ENCODE results near the gene SIPA1L3. TPM values are rescaled to one million over a fixed set of nuclear protein-coding genes. Genes with fewer than 3 reads are reported as not detected.

The SIPA1L3 gene
- polyA plus RNA-seq, 1 of the 3 experiments (the other 2 are of a cell fraction): 11.6 TPM

- no peak for TF ChIP-seq CHD2 (IDR thresholded peaks at IDR 0.05; ENCODE audit: low read length, partially characterized antibody)
- no peak for TF ChIP-seq FOXJ3 (CRISPR knock-in tag; IDR thresholded peaks at IDR 0.05)
- TF ChIP-seq MEF2A (IDR thresholded peaks at IDR 0.05; ENCODE audit: borderline replicate concordance, low read depth): no peak
- TF ChIP-seq GATA2 (CRISPR knock-in tag; IDR thresholded peaks at IDR 0.05): no peak
- no peak for TF ChIP-seq PBX3 (IDR thresholded peaks at IDR 0.05)
- Histone ChIP-seq H3K27ac (ENCODE audit: low read depth in 2 of 2, low read length in 1 of 2) (no peak overlapping the region), H3F3A (replicated peaks; ENCODE audit: insufficient read depth) (peaks cover 5% of the 10 kb centered on the region), H3K9me2 (no peaks in the 10 kb centered on the region), H3K79me2 (ENCODE audit: insufficient read depth) (peaks cover 57% of the 10 kb centered on the region), H3K27me3 (ENCODE audit: insufficient read depth) (no peaks in the 10 kb centered on the region), H3K4me2 (no peak overlapping the region), H4K20me1 (ENCODE audit: insufficient read depth) (no peaks in the 10 kb centered on the region), H2AFZ (ENCODE audit: low read depth) (no peak overlapping the region), H3K4me3 (ENCODE audit: low read depth in 2 of 2, low read length in 1 of 2) (no peak overlapping the region), H3K9ac (no peak overlapping the region), H3K4me1 (ENCODE audit: control insufficient read depth in 1 of 2, insufficient read depth in 2 of 2, low read depth in 1 of 2, low read length in 1 of 2) (peaks cover 0 to 5% of the 10 kb centered on the region in 2 experiments; a peak in 1 of 4 replicates), H3K36me3 (replicated peaks in 1 of 2; ENCODE audit: control insufficient read depth in 1 of 2, insufficient read depth in 2 of 2, low read length in 1 of 2) (peaks cover 0 to 11% of the 10 kb centered on the region in 2 experiments), H3K9me3 (0 out of 2 replicates have a peak, but pooled peaks cover 7% of the 10 kb centered on the region)
- 93% methylated on average over 15 of the region's 21 CpGs for WGBS (ENCODE audit: low lambda C conversion rate)
- no peak for DNase-seq
- POLR2A ChIA-PET: no interaction called here
- CTCF ChIA-PET: no interaction called here
Observed at GRCh38 chr19:38046254-38047048, 139.4 kb downstream of the SIPA1L3 start.

DNA sequence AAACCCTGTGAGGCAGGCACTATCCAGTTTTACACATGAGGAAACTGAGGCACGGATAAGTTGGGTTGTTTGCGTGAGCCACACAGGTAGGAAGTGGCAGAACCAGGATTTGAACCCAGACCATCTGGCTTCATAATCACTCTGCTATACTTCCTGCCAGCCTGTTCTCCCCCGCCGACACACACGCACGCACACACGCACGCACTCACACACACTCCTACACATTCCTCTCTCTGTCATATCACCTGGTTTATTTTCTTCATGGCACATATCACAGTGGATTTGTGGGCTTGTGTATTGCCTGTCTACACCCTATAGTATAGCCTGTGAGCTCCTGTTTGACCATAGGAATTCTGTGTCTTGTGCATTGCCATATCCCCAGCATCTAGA lies 140.0 kb downstream of the SIPA1L3 start:
- Histone ChIP-seq H3K9me2 (no peaks in the 10 kb centered on the region), H3K4me1 (ENCODE audit: control insufficient read depth in 1 of 2, insufficient read depth in 2 of 2, low read depth in 1 of 2, low read length in 1 of 2) (peaks cover 0 to 5% of the 10 kb centered on the region in 2 experiments; a peak in 1 of 4 replicates), H3K27ac (ENCODE audit: low read depth in 2 of 2, low read length in 1 of 2) (no peak overlapping the region), H3K9ac (no peak overlapping the region), H3K27me3 (ENCODE audit: insufficient read depth) (no peaks in the 10 kb centered on the region), H3F3A (replicated peaks; ENCODE audit: insufficient read depth) (peaks cover 4% of the 10 kb centered on the region), H3K4me2 (no peak overlapping the region), H3K36me3 (replicated peaks in 1 of 2; ENCODE audit: control insufficient read depth in 1 of 2, insufficient read depth in 2 of 2, low read length in 1 of 2) (peaks cover 0 to 9% of the 10 kb centered on the region in 2 experiments), H4K20me1 (ENCODE audit: insufficient read depth) (no peaks in the 10 kb centered on the region), H3K9me3 (0 out of 2 replicates have a peak, but pooled peaks cover 6% of the 10 kb centered on the region), H3K4me3 (ENCODE audit: low read depth in 2 of 2, low read length in 1 of 2) (no peak overlapping the region), H3K79me2 (ENCODE audit: insufficient read depth) (peaks cover 57% of the 10 kb centered on the region), H2AFZ (ENCODE audit: low read depth) (no peak overlapping the region)
- WGBS (ENCODE audit: low lambda C conversion rate): 97% methylated on average over 8 of the region's 8 CpGs
- DNase-seq: no peak
- ChIA-PET POLR2A (no interaction called here), CTCF (interaction anchor here (1.2 kb wide), 1 partner anchor 12 kb away, joined by 3 read pairs; no protein-coding TSS in a partner anchor)
- TF ChIP-seq CTCF (IDR thresholded peaks at IDR 0.05): no peak
- TF ChIP-seq TAF1 (IDR thresholded peaks at IDR 0.05; ENCODE audit: borderline replicate concordance, low read depth, low read length): no peak
- TF ChIP-seq SIN3A (IDR thresholded peaks at IDR 0.05; ENCODE audit: borderline replicate concordance, low read depth, low read length): no peak
- TF ChIP-seq USF2 (IDR thresholded peaks at IDR 0.05; ENCODE audit: borderline replicate concordance, low read depth, low read length): no peak
- TF ChIP-seq POLR2AphosphoS5 (IDR thresholded peaks at IDR 0.05; ENCODE audit: low read depth, low read length): no peak
- TF ChIP-seq MAX (IDR thresholded peaks at IDR 0.05; ENCODE audit: low read depth): no peak
- no peak for TF ChIP-seq SMC3 (IDR thresholded peaks at IDR 0.05; ENCODE audit: low read depth, low read length)
- TF ChIP-seq RFX5 (IDR thresholded peaks at IDR 0.05; ENCODE audit: low read length): no peak
- no peak for TF ChIP-seq RCOR1 (IDR thresholded peaks at IDR 0.05; ENCODE audit: low read length)
- no peak for TF ChIP-seq MEF2A (IDR thresholded peaks at IDR 0.05; ENCODE audit: borderline replicate concordance, low read depth)
- TF ChIP-seq YY1 (IDR thresholded peaks at IDR 0.05; ENCODE audit: low read depth): no peak
- TF ChIP-seq FOSL2 (IDR thresholded peaks at IDR 0.05; ENCODE audit: borderline replicate concordance, low read depth): no peak
- no peak for TF ChIP-seq PBX3 (IDR thresholded peaks at IDR 0.05)
- TF ChIP-seq, protein P1, sequence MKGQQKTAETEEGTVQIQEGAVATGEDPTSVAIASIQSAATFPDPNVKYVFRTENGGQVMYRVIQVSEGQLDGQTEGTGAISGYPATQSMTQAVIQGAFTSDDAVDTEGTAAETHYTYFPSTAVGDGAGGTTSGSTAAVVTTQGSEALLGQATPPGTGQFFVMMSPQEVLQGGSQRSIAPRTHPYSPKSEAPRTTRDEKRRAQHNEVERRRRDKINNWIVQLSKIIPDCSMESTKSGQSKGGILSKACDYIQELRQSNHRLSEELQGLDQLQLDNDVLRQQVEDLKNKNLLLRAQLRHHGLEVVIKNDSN (IDR thresholded peaks at IDR 0.05; ENCODE audit: borderline replicate concordance, low read depth): no peak
- no peak for TF ChIP-seq RXRA (IDR thresholded peaks at IDR 0.05; ENCODE audit: borderline replicate concordance, low read depth)

All from SK-N-SH (cell line).